Tongue (tissue), 2 donors: ENCODE data around the gene TEPSIN. TPM values are rescaled to one million over a fixed set of nuclear protein-coding genes. Genes with fewer than 3 reads are reported as not detected.
"Not testable (repeated sequence)": the region's sequence is repeated elsewhere in the genome, so short reads cannot be mapped to it uniquely, and the experiment has no call there.

ENCODE experiments used
- DNase-seq: peaks from one replicate; pipeline ENCODE4 v3.0.0-alpha.2; 2015
- total RNA-seq: library from RNA; depleted of rRNA; stranded (reverse); fragments of >200 nt; gene quantifications from one replicate; pipeline ENCODE4 v1.2.3, GENCODE V29; 2014

Gene TEPSIN
- total RNA-seq, 1 donor from 2014 or later: 14.6 TPM

GRCh38 chr17:81235822-81236740 lies 2.8 kb downstream of the TEPSIN start:
- DNase-seq: no peak

DNA sequence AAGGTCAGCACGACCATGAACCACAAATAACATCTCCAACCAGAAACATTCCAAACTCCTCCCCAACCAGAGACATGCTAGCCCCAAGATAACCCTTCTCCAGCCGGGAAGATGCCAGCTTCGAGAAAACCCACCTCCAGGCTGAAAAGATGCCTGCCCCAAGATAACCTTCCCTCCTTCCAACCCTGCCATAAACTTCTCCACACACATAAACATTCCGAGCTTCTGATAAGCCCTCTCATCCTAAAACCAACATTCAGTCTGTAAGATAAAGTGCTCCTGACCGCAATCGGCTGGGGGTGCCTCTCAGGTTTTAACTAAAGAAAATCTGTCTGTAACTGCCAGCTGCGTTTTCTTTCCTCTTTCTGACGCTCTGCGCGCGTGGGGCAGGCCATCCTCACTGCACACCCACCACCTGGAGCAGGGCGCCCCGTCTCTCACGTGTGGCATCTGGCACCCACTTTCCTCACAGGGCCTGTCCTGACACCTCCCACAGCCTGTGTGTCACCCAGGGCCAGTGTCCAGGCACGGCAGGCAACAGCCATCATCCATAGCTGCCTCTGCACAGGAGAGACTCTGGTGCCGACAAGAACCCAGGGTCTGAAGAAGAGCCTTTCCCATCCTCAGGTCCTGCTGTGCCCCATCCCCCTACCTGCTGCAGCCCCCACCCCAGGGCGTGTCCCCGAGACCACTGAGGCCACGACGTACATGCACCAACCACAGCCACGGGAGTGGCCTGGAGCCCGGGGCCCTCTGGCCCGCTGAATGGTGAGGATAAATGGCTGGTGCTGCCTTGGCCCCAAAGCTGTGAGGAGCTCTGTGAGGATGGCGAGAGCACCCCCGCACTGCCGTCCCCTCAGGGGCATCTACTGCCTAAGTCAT lies 3.7 kb downstream of the TEPSIN start:
- DNase-seq: no peak

GRCh38 chr17:81234506-81234855 lies 4.4 kb downstream of the TEPSIN start:
- no peak for DNase-seq

DNA sequence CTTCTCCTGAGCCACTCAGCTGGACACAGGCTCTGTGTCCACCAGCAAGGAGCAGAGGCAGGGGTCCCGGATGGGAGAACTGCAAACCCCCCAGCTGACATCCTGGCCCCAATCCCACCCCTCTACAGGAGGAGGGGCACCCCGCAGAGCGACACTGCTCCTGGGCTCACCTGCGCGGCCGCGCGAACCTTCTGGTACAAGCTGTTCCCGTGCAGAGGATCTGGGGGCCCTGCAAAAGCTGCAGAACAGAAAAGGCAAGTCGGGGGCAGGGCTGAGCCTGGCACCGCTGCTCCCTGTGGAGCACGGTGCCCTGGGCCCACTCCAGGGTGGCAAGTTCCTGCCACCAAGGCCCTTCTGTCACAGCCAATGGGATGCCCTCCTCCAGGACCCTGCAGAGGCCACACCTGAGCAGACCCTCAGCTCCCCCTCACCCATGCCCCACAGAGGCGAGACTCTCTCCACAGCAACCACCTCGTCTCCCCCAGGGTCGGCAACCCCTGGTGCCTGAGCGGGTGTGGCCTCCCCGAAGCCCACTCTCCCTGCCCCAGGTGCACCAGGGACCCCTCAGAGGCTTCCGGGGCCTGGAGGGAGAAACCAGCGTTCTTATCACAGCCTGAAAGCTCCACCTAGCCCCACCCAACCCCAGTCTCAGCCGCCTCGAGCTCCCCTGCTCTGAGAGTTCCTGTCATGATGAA lies 4.9 kb downstream of the TEPSIN start:
- DNase-seq: no peak

GRCh38 chr17:81233316-81233715 lies 5.5 kb downstream of the TEPSIN start:
- no peak for DNase-seq

DNA sequence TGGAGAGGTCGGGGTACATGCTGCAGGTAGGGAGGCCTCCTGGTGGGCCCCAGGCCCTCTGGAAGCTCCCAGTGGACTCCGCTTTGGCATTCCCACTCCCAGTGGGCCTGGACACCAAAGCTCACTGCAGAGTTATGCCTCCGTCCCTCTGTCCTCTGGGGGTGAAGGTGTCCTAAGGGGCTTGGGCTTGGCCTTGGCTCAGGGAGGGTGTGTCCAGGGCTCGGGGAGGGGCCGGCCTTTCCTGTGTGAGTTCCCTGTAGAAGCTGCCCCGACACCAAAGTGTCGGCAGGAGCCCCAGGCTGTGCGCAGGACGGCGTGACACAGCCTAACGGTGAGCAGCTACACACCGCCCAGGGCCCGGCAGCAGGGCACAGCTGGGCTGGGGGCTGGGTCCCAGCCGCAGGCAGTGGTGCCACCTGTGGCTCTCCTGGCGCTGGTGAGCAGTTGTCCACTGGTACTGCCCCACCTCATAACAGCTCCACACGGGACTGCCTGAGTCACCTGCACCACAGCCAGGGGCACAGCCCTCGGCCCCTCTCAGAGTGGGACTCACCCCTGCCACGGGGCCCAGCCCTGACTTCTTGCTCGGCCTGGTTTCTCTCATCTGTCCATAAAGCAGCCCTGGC lies 6.1 kb downstream of the TEPSIN start:
- DNase-seq: no peak

DNA sequence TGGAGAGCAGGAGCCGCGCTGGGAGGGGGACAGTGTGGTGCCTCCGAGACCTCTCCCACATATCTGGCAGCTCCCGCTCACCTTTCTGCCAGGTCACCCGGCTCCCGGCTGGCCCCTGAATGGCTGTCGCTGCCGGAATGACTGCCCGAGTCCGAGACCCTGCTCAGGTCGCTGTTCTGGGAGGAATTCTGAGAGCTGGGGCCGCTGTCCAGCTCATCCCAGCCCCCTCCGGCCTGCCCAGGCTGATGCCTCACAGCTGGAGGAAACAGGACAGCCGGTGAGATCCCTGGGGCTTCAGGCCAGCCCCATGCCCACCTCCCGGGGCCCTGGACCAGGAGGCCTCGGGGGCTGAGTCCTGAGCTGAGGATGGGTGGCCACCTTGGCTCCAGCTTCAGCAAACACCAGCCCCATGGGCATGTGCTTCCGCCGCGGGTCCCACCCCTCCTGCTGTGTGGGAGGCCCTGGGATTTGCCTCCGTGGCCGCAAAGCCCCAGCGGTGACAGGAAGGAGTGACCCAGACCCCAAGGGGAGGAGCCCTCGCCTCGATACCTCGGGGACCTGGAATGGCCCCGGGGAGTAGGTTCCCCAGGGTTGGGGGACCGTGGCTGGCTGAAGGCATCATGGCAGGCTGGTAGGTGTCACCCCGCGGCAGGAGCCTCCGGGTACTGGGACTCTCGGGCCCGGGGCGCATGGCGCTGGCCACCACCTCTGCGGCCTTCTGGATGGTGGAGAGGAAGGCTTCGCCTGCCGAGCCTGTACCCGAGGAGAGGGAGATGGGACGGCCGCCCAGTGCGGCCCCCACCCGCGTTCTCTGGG lies 6.9 kb downstream of the TEPSIN start:
- DNase-seq: no peak

DNA sequence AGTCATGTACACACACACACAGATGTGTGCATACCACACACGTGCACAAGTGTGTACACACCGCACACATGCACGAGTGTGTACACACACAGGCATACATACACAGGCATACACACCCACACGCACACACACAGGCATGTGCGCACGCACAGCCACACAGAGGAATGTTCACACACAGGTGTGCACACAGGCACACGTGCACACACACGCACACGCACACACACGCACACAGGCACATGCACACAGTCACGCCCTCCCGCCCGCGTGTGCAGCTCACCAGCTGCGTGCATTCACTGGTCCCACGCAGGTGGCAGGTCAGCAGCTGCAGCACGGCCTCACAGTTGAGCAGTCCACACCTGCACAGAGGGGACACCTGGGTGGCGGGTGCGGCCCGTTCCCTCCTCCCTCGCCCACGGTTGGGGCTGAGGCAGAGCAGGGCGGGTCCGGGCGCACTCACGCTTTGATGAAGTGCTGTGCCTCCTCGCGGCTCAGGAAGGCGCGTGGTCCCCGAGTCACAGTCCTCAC lies 7.7 kb downstream of the TEPSIN start:
- no peak for DNase-seq

DNA sequence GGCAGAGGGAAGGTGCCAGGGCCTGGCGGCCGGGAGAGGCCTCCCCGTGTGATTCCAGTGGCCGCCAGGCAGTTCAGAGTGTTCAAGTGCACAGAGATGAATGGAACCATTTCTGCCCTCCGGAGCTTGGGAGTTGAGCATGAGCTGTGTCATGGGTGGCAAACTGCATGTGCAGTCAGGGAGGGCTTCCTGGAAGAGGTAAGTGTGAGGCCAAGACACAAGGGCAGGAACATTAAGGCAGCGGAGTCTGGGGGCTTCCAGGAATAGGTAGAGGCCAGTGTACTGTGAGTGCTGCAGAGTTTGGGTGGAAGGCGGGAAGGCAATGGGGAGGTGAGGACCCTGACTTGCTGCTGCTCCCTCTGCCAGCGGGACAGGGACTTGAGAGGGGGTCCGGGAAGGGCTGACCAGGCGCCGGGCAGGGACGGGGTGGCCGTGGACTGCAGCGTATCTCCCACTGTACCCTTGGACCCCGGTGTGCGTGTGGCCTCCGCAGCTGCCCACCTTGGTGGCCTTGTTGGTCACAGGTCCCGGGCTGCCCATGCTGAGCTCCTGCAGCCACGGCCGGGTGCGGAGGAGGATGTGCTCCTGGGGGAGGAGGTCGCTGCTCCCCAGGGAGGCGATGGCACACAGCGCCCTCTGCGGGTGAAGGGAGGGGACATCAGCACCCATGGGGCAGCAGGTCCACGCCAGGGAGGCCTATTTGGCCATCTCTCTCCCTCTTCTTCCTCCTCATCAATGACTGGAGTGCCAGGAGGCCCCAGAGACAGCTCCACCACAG lies 8.6 kb downstream of the TEPSIN start:
- DNase-seq: no peak

DNA sequence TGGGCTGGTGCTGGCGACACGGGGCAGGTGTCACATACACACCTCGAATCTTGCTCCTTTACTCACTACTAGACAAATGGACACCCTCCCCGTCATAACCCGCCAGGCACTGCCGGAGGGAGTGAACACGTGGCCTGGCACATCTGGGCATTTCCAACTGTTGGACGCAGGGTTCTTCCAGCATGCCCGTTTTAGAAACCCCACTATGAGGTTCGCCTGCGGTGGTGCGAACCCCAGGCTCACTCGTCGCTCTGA lies 9.3 kb downstream of the TEPSIN start:
- no peak for DNase-seq

GRCh38 chr17:81228834-81229665 lies 9.8 kb downstream of the TEPSIN start:
- no peak for DNase-seq

- DNase-seq: no peak
These were observed 10.4 kb downstream of the TEPSIN start for GRCh38 chr17:81228420-81228819.

DNA sequence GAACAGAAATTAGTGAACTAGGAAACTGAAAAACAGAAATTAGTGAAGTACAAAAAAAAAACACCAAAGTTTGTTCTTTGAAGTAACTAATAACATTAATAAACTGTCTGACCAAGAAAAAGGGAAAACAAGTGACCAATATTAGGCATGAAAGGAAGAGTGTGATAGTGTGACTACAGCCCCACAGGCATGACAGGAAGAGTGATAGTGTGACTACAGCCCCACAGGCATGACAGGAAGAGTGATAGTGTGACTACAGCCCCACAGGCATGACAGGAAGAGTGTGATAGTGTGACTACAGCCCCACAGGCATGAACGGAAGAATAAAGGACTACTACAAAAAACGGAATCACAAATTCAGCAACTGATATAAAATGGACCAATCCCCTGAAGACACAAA lies 11.2 kb downstream of the TEPSIN start:
- not testable (repeated sequence) for DNase-seq

- no peak for DNase-seq
These were observed 15.1 kb downstream of the TEPSIN start for GRCh38 chr17:81223762-81224130.

DNA sequence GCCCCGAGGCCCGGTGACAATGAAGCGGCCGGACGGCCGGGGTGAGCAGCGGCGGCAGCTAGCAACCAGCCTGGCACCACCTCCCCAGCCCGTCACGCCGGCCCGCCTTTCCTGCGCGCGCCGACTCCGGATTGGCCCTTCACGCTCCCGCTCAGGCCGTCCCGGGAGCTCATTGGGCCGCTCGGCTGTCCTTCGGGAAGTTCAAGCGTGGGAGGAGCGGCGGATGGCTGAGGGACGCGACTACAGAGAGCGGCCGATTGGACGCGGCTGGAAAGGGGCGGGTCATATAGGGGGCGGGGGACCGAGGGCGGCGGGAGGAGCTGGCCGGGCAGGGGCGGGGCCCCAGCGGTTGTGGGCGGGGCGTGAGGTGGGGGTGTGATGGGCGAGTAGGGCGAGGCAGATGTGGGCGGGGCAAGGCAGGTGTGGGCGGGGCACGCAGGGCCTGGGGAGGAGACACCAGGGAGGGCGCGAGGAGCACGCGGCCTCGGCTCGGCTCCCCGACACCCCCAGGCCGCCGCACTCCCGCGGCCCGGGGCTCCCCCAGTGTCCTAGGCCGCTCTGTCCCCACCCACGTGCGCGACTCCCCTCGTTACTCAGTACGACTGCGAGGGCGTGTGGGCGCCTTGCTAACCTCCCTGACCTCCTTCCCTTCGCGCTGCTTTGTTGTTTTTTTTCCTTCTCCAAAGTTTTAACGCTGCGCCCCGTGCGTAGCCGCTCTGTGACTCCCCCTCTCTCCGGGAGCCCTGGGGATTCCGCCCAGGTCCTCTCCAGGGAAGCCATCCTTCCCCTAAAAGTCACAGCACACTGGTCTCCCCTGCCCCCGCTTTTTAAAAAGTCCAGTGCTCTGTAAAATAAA lies 15.7 kb downstream of the TEPSIN start, which contains the start of gene CEP131:
CEP131 (minus strand) TSS at position 60 of the 856 bp plus-strand sequence. CDS start 2,909 bp downstream, outside the sequence.
- DNase-seq: peak; percentile 99

GRCh38 chr17:81222620-81222905 lies 16.3 kb downstream of the TEPSIN start:
- no peak for DNase-seq

DNA sequence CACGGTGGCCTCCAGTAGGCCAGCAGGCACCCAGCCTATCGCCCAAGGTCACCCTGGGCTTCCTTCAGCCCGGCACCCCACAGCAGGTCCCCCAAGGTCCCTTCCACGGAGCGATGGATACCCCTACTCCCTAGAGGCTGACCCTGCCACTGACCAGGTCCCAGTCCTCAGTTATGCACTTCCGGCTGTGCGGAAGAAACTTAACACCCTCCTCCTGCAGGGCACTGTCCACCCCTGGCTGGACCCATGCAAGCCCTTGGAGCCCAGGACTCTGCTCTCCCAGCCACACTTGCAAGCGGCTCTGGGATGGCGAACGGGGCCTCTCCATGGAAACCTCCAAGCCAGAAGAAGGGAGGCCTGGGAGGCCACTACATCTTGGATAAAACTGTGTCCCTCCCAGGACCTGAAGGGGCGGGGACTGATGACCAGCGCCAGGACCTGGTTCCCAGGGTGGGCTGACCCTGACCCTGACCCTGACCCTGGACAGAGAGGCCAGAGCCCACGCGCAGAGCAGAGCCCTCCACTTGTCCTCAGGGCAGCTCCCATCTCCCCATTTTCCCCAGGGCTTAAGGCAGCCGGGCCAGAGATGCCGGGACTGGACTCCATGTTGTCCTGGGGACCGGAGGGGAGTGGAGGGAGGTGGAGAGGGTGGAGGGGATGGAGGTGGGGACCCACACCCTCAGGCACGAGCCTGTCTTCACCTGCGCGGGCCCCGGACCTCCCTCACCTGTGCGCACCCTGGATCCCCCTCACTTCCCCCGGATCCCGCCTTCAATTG lies 16.8 kb downstream of the TEPSIN start:
- DNase-seq: no peak

DNA sequence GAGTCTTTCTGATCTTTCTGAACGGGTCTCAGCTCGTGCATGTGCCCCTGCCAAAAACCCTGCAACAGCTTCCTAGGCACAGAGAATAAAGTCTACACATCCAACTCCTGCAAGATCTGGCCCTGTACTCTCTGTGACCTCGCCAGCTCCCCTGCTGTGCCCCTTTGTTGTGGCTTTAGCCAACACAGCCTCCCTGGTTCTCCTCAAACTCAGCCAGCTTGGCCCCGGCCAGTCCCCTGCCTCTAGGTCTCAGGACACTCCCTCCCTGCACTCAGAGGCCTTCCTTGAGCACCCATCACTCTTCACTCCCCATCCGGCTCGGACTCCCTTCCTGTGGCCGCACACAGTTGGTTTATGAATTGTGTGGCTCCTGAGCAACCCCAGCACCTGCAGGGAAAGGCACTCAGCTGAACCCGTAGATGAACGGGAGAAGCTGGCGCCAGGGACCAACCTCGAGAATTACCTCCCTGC lies 17.4 kb downstream of the TEPSIN start:
- DNase-seq: no peak
